GM18508 (cell line): ENCODE measurements around the gene KCNF1.

Source experiments
- ATAC-seq: cut with Tn5 transposase; IDR thresholded peaks from one replicate; pipeline ENCODE4 v1.9.1; 2021; ENCODE audit warnings: moderate number of reproducible peaks; ENCODE audit not compliant: insufficient read depth, unreplicated experiment

Gene KCNF1, protein sequence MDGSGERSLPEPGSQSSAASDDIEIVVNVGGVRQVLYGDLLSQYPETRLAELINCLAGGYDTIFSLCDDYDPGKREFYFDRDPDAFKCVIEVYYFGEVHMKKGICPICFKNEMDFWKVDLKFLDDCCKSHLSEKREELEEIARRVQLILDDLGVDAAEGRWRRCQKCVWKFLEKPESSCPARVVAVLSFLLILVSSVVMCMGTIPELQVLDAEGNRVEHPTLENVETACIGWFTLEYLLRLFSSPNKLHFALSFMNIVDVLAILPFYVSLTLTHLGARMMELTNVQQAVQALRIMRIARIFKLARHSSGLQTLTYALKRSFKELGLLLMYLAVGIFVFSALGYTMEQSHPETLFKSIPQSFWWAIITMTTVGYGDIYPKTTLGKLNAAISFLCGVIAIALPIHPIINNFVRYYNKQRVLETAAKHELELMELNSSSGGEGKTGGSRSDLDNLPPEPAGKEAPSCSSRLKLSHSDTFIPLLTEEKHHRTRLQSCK

DNA sequence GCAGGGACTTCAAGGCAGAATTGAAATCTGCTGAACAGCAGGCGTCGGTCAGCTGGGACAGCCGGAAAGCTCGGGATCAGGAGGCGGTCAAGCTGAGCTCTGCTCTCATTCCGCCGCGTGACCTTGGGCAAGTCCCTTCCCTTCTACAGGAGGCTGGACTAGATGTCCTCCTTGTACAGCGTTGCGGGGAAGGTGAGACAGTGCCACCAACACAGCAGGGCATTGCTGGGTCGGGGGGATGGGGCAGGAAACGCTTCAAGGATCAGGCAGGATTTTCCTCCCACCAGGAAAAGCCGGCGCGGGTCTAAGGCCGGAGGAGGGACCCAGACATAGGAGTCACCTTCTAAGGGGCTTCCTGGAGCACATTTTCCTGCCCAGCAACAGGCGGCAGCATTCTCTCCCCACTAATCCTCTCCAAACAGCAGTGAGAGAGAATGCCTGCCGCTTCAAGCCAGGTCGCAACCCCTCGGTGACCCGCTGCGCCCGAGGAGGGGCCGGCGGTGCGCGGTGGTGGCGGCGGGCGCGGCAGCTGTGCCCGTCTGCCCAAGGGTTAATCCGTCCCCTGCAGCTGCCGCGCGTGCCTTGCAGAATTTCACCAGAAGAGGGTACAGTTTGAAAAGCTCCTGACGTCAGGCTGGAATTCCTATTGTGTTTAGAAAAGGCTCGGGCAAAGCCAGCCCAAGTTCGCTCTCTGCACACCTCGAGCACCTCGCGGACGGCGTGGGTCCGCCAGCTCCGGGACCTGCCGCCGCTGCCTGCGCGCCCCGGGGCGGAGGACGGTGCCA is at the start of gene KCNF1:
KCNF1 (plus strand) TSS at position 644 of the 785 bp plus-strand sequence. CDS start 493 bp downstream, outside the sequence.
- ATAC-seq = no peak

DNA sequence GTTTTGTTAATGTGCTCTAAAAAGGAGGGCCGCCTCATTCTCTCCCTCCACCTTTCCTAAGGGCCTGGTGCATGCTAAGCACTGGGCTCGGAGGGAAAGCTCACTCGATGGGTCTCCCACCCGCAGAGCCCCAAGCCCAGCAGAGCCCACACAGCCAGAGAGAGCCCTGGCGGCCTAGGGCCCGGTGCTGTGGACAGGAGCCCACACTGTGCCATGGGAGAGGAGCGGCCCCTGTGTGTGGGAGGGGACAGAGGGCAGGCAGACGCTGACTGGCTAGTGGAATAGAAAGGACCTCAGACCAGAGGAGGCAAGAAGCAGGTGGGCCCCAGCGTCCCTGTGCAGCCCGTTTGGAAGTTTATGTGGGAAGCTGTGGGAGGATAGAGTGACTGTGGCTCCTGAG is 49.4 kb upstream of the KCNF1 start:
- ATAC-seq = no peak

DNA sequence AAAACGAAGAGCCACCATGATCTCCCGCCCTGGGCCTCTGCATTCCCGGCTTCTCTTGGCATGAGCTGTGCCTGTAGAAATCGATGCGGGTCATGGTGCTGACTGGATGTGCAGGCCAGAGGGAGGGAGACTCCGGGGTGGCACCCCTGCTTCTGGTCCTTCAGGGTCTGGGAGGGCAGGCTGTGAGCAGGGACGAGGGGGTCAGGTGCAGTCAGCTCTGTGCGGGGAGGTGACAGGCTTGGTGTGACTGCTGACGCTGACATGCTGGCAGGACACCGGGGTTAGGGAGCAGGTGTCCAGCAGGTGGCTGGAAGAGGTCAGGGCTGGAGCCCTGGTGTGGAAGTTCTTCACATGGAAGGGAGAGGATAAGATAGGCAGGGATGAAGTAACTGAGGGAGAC is 48.7 kb upstream of the KCNF1 start:
- ATAC-seq = no peak

DNA sequence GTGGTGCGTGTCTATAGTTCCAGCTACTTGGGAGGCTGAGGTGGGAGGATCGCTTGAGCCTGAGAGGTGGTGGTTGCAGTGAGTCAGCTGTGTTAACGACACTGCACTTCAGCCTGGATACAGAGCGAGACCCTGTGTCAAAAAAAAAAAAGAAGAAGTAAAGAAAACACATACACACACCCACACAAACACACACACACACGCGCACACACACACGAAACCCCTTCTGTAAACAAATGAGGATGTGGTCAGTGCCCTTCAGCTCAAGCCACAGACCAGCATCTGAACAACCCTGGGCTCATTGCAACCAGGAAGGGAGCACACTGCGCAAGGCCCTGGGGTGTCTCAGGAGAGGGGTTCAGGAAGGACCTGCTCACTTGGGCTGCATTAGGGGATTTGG is 47.9 kb upstream of the KCNF1 start:
- peak; percentile 38 for ATAC-seq

DNA sequence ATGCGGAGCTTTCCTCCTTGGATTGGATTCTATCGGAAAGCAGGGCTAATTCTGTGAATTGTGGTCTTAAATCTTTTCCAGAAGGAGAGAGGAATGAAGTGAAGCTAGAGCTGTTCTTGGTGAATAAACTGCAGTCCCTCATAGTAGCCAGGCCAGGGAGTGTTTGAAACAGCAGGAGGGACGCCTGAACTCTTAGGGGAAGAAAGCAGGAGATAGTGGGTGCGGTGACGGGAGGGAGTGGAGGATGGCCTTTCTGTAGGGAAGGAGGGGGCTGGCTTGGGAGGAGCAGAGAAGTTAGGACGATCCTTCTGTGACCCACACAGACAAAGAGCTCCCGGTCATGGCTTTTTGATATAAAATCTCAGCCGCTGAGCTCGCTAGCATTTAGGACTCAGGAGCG is 47.5 kb upstream of the KCNF1 start:
- ATAC-seq = no peak

DNA sequence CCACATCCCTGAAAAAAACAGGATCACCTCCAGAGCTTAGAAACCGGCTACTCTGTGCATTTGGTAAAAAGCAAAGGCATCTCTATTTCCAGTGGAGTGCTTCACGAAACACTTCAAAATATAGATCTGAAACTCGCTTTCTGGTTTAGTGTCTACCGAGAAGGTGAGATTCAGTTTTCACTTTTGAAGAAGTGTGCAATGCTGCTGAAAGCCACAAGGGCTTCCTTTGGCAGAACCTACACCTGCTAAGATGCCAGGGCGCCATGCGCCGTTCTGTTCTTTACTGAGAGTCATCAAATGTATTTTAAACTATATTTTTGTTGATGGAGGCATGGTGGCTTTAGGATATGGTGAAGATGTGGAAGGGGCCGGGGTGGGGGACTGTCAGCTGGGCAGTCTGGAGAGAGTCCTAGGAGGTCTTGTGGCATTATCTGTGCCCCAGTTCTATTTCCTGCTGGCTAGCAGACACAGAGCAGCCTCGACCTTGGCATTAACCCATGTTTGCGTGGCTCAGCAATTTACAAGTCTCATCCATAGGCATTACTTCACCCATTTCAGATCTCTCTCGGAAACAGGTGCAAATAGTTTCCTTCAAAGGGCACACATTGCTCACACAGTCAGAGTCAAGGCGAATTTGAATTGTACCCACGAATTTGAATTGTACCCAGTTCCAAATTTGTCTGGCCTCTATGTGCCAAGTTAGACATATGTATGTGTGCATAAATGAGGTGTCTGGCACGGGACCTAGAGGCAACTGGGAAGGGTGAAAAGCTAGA is 46.7 kb upstream of the KCNF1 start:
- ATAC-seq = peak; percentile 79

DNA sequence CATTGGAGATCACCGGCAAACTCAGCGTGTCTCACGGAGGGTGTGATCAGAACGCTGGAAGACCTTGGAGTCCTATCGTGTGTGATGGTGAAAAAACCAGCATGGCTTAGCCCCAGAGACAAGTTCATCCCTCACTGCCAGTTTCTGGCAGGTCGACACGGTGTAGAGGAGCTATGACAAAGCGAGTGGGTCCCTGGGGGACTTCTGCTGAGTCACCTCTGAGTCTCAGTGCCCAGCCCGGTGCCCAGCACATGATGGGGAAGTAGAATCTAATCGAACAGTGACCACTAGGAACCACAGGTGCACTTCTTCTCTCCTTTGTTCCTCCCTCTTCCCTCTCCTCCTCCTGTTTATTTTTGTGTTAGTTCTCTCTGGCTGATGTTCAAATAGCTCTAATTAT is 45.9 kb upstream of the KCNF1 start:
- no peak for ATAC-seq

DNA sequence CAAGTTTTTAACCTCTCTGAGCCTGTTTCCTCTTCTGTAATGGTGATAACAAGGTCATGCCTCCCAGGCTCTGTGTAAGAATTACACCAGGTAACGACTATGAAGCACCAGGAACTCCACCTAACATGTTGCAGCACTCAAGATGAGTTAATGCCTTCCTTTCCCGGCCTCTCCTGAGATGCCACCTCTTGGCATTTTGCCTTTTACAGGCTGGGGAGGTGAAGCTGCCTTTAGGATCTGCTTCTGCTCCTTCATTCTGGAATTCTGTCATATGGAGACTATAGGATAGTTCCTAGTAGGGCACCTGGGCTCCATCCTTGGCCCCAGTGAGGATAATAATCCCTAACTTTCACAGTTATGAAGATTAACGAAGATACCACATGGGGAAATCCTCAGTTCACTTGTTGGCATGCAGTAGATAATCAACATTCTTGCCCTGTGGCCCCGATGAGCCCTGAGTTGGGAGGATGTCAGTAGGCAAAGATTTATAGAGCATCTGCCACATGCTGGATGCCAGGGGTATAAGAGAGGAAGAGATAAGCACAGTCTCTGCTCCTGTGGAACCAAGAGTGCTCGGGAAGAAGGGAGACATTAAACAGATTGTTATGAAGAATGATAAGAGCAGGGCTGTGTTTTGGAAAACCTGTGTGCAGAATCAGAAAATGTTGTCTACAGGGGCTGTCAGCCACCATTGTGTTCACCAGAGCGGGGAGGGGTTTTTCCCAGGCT is 43.9 kb upstream of the KCNF1 start:
- no peak for ATAC-seq

DNA sequence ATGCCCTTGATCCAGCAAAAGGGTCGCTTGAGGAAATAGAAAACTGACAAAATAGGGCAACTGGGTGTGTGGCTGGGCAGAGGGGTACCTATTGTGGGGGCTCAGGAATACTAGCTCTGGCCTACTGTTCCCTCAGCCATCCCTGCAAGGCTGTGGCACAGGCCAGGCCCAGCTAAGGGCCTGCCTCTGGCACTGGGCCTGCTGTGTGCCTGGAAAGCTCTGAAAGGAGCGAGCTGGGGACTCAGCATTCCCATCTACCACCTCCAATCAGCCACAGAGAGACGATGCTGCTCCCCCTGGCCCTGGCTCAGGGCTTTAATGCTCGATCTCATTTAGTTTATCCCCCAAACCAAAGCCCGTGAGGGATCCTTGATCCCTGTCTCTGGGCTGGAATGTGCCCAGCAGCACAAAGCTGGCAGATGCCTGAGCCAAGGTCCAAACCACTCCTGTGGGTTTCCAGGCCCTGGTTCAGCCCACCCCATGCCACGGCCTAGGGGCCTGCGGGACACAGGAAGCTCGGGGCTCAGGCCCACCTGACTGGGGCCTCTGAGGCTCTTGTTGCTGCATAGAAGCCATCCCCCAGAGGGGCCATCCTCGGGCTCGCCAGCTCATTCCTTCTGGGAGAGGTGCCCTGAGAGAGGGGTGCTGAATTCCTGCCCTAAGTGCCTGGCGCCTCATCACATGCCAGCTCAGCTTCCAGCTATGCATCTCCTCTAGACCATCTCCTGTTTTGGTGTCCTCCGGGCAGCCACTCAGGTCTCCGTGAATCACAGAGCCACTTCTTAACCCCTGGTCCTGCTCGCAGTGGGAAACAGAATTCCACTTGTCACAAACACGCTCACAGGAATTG is 43.0 kb upstream of the KCNF1 start:
- no peak for ATAC-seq

DNA sequence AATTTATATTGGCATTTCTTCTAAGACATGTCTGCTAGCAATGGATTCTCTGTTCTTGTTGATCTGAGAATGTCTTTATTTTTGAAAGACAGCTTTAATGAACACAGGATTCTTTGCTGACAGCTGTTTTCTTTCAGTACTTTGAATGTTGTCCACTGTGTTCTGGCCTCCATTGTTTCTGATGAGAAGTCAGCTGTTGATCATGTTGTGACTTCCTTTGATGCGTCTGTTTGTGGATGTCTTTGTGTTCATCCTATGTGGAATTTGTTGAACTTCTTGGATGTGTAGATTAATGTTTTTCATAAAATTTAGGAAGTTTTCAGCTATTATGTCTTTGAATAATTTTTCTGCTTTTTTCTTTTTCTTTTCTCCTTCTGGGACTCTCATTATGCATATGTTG is 39.8 kb upstream of the KCNF1 start:
- no peak for ATAC-seq

DNA sequence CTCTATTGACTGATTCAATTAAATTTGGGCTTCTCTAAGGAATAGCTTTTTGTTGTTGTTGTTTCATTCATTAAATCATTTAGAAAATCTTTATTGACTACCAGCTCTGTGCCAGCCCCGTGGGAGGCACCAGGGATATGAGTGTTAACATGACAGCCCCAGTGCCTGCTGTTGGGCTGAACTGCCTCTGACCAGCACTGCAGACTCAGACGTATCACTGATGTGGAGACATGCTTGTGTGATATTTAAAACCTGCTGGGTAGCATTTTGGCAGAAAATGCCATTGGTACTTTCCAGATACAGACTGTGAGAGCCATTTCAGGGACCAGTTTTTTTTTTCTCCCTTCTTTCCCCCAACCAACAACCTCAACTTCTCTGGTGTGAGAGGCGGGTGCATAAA is 38.6 kb upstream of the KCNF1 start:
- ATAC-seq = no peak

DNA sequence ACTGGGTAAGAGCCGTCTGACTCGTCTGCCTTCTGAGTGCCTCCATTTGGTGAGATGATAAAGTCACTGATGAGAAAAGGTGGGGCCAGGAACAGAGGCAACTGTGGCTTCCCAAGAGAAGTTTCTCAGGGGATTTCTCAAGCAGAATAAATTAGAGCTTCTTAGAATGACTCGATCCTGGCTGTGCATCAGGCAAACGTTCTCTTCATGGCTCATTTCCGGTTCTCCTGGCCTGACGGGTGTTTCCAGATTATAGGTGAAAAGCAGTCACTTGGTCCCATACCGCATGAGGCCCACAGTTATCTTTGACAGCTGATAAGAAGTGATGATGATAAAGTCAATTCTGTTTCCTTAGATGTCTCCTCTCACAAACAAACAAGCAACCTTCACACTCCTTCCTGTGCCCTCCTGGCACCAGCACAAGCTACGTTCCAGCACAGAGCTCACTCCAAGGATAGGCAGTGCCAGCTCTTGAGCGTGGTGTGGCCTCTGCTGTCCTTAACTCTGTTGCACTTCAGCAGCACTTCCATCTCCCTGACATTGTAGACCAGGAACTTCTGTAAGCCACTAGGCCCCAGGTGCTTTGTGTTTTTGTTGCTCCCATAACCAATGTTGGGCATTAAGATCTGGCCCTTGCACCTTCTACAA is 37.8 kb upstream of the KCNF1 start:
- no peak for ATAC-seq

DNA sequence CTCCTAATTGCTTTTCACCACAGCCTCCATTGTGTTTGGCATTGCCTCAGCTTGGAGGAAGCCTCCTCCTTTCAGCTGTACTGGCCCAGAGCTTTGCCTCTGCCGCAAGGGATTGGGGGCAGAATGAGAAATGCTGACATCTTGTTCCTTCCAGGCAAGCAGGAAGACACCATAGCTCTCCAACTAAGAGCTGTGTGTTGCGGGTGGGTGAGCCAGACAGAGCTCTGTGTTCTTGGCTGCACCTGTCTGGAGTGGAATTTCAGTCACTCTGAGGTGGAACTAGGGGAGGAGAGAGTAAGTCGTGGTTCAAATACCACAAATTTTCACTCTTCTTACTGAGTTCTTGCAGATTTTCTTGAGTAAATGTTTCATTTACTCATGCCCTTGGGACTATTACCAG is 36.6 kb upstream of the KCNF1 start:
- ATAC-seq = no peak

DNA sequence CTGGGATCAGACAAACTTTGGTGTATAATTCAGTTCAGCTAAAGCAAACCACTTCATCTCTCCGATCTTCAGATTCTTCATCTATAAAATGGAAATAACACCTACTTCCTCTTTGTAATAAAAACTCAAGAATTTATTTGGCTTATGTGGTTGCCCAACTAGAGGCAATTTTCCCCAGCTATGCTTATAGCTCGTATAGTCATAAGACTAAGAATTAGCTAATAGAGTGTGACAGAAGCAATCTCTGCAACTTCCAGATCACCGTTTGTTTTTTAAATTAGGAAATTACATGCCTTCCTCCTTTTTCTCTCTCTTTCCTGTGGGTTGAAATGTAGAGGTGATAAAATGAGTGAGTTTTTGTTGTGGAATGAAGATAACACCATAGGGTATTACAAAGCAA is 35.3 kb upstream of the KCNF1 start:
- ATAC-seq = no peak

DNA sequence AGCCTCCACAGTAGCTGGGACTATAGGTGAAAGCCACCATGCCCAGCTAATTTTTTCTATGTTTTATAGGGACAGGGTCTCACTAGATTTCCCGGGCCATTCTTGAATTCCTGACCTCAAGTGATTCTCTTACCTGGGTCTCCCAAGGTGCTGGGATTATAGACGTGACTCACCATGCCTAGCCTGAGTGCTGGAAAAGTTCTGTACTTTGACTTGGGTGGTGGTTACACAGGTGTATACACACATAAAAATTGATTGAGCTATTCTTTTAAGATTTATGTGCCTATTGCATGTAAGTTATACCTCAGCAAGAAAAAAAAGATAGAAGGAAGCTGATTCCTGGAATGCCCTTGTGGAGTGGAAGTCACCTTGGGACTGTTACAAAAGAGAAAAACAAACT is 34.8 kb upstream of the KCNF1 start:
- no peak for ATAC-seq

DNA sequence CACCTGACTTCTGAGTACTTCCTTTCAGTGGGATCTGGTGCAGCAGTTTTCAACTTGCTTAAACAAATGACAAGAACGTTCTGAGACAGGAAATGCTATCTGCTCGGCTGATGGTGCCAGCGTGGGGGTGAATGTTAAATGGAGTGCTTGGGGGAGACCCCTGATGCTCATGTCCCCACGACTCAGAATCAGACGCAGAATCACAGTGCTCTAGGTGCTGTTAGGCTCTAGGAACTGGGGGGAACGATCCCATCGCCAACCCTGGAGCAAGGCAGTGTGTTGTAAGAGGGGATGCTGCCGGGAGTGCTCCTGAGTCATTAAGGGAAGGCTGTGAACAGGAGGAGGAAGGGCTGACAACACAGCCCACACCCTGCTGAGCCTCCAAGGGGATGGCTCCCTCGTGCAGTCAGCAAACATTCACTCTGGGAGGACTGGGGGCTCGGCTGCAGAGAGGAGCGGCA is 34.1 kb upstream of the KCNF1 start:
- ATAC-seq = no peak

DNA sequence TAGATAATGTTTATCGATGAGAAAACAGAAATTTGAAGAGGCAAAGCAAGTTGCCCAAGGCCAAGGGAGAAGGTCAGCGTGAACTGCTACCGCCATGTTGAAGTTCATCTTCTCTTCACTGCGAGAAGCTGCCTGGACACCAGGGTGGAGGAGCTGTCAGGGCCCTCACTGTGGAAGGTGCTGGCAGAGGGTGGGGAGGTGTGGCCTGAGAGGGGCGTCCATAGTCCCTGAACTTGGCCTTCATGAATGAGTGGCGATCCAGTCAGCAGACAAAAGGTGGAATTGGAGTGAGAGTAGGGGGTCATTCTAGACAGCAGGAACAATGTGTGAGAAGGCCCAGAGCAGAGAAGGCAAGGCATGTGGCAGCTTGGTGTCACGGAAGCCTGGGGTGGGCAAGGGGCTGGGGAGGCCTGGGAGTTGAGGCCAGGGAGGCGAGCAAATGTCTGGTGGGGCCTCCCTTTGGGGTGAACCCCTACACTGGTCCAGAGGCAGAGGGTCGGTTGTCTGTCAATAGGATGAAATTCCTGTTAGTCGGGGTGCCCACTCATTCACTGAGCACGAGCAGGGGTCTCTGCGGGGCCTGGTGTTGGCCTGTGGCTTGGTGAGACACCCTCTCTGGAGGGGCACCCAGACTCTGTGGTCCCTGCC is 33.3 kb upstream of the KCNF1 start:
- no peak for ATAC-seq

DNA sequence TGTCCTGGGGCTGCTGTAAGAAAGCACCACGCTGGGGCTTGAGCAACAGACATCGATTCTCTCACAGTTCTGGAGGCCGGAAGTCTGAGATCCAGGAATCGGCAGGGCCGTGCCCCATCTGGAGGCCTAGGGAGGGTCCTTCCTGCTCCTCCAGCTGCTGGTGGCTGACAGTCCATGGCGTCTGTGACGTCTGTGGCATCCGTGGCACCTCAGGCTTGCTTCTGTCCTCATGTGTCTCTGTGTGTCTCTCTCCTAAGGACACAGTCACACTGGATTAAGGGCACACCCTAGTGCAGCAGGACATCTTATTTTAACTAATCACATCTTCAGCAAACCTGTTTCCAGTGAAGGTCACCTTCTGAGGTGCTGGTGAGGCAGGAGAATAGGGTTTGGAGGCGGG is 32.6 kb upstream of the KCNF1 start:
- ATAC-seq = no peak
